Measurements from ENCODE around the gene MND1. TPM values are rescaled to one million over a fixed set of nuclear protein-coding genes. Genes with fewer than 3 reads are reported as not detected.
"Not testable (repeated sequence)": the region's sequence is repeated elsewhere in the genome, so short reads cannot be mapped to it uniquely, and the experiment has no call there.

Gene MND1
- total RNA-seq, 1 donor from 2014 or later, result 2.7 TPM

- DNase-seq (ENCODE audit: low read depth in 2 of 2), result no peak
Measured at GRCh38 chr4:153438916-153439756, 94.6 kb downstream of the MND1 start.

DNA sequence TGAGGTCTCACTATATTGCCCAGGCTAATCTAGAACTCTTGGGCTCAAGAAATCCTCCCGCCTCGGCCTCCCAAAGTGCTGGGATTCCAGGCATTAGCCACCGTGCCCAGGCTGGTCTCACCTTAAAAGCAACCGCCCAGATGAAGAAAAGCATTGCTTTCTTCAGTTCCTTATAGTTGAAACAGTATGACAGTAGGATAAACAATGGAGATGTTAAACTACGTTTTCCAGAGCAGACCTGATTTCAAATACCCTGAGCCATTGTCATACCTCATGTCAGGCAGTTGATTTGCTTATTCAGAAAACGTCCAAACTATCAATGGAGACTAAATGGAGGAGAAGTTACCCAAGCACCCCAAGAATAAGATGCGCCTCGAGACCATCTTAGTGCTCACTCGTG, 95.3 kb downstream of the MND1 start:
- no peak for DNase-seq (ENCODE audit: low read depth in 2 of 2)

DNA sequence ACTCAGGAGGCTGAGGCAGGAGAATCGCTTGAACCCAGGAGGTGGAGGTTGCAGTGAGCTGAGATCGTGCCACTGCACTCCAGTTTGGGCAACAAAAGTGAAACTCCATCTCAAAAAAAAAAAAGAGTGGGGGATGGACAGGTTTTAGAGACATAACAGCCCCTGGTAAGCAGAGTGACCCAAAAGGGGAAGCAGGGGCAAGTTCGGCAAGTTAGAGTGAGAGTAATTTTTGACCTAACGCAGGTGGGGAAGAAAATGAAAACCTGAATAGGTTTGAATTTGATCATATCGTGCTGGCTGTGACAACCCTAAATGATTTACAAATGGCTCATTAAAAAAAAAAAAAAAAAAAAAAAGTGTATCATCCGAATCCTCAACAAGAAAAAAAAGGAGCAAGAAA, 96.0 kb downstream of the MND1 start:
- no peak for DNase-seq (ENCODE audit: low read depth in 2 of 2)

GRCh38 chr4:153447175-153447905, 102.9 kb downstream of the MND1 start:
- DNase-seq (ENCODE audit: low read depth in 2 of 2), result peak in 1 of 2 donors; percentile 15

DNA sequence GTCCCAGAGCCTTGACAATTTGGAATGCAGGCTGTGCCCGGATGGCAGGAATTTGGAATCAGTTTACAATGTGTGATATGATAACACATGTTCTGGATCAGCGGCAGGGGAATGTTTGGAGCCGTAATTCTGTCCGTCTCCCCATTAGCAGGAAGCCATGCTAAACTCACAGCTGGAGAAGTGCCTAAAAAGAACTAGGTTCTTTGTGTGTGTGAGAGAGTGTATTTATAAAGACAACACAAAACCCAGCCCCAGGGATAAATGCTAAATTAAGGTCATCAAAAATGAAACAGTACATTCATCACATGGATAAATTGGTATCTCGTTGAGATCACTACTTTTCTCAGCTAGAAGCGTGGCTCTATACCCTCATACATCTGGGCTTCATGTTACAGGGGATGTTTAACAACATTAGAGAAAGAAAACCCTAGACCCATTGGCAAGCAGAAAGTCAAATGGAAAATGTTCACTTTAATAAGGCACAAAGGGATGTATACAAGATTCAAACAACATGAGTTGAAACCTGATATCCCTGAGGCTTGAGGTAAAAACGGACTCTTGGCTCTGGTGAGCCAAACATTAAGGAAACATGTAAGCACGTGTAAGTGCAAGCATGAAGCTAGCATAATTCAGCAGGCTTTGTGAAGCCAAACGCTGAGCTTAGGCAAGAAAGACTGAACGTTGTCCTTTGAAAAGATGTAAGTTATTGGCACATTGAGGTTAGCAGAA, 103.7 kb downstream of the MND1 start:
- DNase-seq (ENCODE audit: low read depth in 2 of 2), result peak in 1 of 2 donors; percentile 21

DNA sequence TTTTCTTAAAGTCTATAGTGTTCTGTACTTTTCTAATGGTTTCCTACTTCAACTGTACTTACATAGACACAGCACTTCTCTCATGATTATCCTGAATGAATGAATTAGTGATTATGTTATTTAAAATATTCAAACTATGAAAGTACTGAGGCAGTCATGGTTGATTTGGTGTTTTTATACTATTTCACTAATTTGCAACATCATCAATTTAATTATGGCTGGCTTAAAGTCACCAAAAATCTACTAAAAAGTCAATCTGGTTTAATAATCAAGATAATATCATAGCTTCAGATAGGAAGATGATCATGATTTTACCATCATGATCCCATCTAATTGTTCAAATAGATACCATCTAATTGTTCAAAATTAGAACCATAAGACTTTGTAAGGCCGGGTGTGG, 104.8 kb downstream of the MND1 start:
- DNase-seq (ENCODE audit: low read depth in 2 of 2), result no peak

DNA sequence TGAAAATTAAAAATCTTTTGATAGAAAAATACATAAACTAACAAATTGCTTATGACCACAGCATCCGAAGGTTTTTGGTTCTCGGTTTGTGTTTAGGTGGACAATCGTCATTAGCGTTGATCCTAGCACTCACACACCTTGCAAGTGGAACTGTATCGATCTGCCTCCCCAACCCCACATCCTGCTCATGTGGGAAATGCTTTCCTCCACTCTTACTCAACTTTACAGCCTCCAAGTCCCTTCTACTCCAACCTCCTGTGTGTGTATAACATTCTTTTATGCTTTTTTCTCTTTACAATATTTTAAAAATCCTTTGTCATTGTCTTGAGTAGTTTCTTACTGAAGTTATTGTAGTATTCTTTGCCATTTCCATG, 106.0 kb downstream of the MND1 start:
- no peak for DNase-seq (ENCODE audit: low read depth in 2 of 2)

- not testable (repeated sequence) for DNase-seq (ENCODE audit: low read depth in 2 of 2)
Measured at GRCh38 chr4:153451145-153451544, 106.7 kb downstream of the MND1 start.

GRCh38 chr4:153451911-153452657, 107.6 kb downstream of the MND1 start:
- no peak for DNase-seq (ENCODE audit: low read depth in 2 of 2)

DNA sequence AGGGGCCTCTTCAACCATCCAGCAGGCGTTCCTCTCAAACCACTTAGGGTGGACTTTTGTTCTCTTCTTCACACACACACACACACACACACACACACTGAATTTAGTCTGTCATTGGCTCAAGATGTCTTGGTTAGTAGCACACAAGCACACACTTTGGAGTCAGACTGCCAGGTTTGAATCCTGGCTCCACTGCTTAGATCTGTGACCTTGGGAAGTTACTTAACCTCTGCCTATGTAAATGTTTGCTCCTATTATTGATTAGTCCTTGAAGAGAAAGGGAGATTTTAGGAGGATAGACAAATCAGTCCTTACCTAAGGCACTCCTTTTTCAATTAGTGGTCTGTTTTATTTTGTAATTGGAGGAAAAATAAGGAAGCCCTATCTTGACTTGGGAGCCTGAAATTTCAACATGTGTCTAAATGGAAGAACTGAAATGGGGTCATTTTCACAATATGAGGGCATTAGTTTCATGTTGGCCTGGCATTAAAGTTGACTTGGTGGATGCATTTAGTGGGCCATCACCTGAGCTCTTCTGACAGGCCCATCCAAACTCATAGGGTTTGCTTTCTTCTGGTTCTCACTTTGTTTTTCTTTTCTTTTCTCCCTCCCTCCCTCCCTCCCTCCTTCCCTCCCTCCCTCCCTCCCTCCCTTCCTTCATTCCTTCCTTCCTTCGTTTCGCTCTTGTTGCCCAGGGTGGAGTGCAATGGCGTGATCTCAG, 108.3 kb downstream of the MND1 start:
- DNase-seq (ENCODE audit: low read depth in 2 of 2), result no peak

DNA sequence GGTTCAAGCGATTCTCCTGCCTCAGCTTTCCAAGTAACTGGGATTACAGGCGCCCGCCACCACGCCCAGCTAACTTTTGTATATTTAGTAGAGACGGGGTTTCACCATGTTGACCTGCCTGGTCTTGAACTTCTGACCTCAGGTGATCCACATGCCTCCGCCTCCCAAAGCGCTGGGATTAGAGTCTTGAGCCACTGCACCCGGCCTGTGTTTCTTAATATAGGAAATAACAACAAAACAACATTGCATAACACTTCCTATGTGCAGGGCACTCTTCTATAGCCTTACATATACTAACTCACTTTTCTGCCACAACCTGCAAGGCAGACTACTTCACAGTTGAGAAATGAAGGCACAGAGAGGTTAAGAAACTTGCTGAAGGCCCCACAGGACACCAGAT, 108.9 kb downstream of the MND1 start:
- no peak for DNase-seq (ENCODE audit: low read depth in 2 of 2)

GRCh38 chr4:153458969-153459368, 114.5 kb downstream of the MND1 start:
- no peak for DNase-seq (ENCODE audit: low read depth in 2 of 2)

DNA sequence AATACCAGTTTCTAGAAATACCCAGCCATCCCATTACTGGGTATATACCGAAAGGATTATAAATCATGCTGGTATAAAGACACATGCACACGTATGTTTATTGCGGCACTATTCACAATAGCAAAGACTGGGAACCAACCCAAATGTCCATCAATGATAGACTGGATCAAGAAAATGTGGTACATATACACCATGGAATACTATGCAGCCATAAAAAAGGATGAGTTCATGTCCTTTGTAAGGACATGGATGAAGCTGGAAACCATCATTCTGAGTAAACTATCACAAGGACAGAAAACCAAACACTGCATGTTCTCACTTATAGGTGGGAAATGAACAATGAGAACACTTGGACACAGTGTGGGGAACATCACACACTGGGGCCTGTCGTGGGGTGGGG, 117.1 kb downstream of the MND1 start:
- not testable (repeated sequence) for DNase-seq (ENCODE audit: low read depth in 2 of 2)

GRCh38 chr4:153464068-153464467, 119.6 kb downstream of the MND1 start:
- DNase-seq (ENCODE audit: low read depth in 2 of 2), result peak in 1 of 2 donors; percentile 38

Other genes with a start within 250 kb of the MND1 start
- gene TRIM2, start 140.2 kb upstream of the MND1 start, total RNA-seq, result 10.0 and 13.9 TPM in 2 replicates
- 15.0 and 16.7 TPM in 2 replicates for gene TMEM131L, start 121.7 kb downstream of the MND1 start, total RNA-seq

All from dermis microvascular lymphatic vessel endothelial cell (primary cell).